ENCODE results near the gene MRPS15.

- TF ChIP-seq CTCF (IDR thresholded peaks at IDR 0.05; ENCODE audit: low read length), result no peak
- TF ChIP-seq EZH2 (IDR thresholded peaks at IDR 0.05; ENCODE audit: borderline replicate concordance, low read length), result no peak
Measured at GRCh38 chr1:36420409-36420808, 43.8 kb downstream of the MRPS15 start.
